IMR-90 (cell line): Measurements from ENCODE around the gene STARD13.

Source experiments
- CTCF ChIP-seq: conservative IDR thresholded peaks from 2 replicates; pipeline ENCODE4 v1.5.1; 2012; ENCODE audit warnings: mild to moderate bottlenecking, low read depth, low read length, improper control_type of control experiment
- MAFK ChIP-seq: IDR thresholded peaks from 2 replicates; pipeline ENCODE4 v1.6.1; 2012; ENCODE audit warnings: low read depth, low read length, improper control_type of control experiment
- POLR2A ChIP-seq: IDR thresholded peaks from 2 replicates; pipeline ENCODE4 v1.6.1; 2012; ENCODE audit warnings: mild to moderate bottlenecking, low read depth, low read length
- RAD21 ChIP-seq: IDR thresholded peaks from 2 replicates; pipeline ENCODE4 v1.6.1; 2012; ENCODE audit warnings: low read length, improper control_type of control experiment

- TF ChIP-seq CTCF = no peak
- no peak for TF ChIP-seq POLR2A
- TF ChIP-seq RAD21 = no peak
- peak; percentile 12; the same call in 1 of the 2 replicates for TF ChIP-seq MAFK
Observed at GRCh38 chr13:33251131-33251661, 34.4 kb downstream of the STARD13 start.
